Ramos (cell line): ENCODE measurements around the gene SLC29A4.
"Not testable (repeated sequence)": the region's sequence is repeated elsewhere in the genome, so short reads cannot be mapped to it uniquely, and the experiment has no call there.

Source experiments
- in situ Hi-C: fragments of 300-500 bp; cut with MboI; formaldehyde crosslinking; loops from one replicate; pipeline ENCODE4 v1.14.3; 2022; ENCODE audit warnings: low sequenced_read_pairs; ENCODE audit not compliant: unreplicated experiment

SLC29A4 gene

DNA sequence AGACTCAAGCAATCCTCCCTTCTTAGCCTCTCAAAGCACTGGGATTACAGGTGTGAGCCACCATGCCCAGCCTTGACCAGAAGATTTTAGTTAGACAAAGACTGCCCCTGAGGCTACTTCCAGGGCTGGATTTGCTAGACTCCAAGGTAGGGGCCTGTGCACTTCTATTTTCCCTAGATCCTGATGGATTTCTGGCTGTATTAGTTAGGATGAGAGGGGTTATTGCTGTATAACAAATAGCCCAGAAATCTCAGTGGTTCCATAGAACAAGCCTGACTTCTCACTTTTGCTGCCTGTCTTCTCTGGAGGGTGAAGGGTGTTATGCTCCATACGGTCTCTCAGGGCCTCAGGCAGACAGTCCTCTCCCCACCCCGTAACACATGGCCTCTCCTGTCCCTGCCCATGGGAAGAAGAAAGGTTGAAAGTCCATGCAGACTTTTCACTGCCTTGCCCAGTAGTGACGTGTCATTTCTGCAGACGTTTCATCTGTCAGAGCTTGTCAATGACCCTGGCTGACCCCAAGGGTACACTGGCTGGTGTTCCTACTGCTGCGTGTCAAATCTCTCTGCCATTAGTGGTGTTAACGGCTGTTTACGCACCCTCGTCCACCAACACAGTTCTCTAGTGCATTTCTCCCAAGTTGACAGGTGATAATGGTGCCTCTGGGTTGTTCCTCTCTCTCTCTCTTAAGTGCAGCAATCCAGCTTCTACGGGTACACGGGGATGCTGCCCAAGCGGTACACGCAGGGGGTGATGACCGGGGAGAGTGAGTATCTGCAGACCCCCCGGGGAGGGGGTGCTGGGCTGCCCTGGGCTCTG is 11.6 kb downstream of the SLC29A4 start:
- in situ Hi-C loops: no loop called here

DNA sequence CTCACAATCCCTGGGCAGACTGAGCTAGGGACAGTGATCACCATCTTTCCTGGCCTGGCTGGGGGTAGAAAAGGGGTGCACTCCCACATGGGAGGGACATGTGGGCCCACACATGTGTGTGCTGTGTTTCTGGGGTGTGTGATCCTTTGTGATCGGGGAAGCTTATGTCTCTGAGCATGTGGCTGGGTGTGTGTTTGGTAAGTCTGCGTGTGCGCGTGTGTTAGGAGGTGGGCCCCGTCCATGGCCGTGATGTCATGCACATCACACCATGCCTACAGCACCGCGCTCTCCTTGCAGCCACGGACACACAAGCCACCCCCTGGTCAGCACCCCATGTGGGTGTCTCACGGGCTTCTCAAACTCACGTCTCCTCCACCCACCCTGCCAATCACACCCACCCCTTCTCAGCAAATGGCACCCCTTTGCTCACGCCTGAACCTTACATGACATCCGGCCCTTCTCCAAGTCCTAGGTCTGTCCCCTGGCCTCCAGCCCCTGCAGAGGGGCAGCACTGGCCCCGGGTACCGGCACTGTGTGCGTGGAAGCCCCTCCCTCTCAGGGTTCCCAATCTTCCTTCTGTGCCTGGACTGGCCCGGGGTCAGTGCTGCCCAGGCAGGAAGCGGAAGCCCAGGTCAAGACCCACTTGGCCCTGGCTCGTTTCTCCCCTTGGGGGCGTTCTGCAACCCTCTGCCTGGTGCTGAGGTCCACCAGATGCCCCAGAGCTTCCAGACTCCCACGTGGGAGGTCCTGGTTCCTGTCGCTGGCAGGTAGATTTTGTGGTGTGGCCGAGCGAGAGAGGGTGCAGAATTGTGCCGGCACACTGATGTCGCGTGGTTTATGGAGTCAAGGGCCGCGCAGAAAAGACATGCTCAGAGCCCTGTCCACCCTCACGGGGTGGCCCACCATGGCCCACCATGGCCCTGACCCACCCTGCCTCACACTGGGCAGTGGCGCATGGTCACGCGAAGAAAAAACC is 12.6 kb downstream of the SLC29A4 start:
- in situ Hi-C loops: no loop called here

DNA sequence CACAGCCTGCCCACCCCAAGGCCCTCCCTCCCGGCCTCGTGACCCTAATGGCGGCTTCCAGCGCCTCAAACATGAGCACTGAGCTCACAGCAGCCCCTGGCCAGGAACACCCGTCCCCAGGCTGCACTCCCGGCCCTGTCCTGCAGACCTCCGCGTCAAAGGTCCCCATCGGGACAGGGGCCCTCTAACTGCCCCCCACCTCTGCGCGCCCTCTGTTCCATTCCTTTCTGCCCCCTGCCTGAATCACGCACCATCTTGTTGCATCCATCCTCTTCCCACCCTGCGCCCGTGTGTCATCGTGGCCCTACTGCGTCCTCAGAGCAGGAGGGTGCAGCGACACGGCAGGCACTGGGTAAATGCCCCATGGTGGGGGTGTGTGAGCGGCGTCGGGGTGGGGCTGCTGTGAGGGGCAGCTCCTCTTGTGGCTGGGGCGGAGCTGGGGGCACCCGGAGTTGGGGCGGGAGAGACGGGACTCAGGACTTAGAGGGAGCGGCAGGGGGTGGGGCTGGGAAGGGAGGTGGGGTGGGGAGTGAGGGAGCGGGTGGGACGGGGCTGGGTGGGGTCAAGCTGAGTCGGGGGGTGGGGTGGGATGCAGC is 13.4 kb downstream of the SLC29A4 start:
- in situ Hi-C loops: no loop called here

DNA sequence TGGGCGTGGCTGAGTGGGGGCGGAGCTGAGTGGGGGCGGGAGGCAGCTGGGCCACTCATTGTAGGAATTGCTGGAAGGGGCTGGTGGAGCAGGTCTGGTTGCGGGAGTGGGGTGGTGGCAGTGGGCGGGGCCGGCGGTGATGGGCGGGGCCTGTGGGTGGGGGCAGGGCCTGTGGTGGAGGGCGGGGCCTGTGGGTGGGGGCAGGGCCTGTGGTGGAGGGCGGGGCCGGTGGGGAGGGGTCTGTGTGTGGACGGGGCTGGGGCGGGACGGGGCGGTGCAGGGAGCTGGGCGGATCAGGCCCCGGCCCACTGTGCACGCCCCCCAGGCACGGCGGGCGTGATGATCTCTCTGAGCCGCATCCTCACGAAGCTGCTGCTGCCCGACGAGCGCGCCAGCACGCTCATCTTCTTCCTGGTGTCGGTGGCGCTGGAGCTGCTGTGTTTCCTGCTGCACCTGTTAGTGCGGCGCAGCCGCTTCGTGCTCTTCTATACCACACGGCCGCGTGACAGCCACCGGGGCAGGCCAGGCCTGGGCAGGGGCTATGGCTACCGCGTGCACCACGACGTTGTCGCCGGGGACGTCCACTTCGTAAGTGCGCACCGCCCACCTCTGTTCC is 14.0 kb downstream of the SLC29A4 start:
- in situ Hi-C loops: no loop called here

DNA sequence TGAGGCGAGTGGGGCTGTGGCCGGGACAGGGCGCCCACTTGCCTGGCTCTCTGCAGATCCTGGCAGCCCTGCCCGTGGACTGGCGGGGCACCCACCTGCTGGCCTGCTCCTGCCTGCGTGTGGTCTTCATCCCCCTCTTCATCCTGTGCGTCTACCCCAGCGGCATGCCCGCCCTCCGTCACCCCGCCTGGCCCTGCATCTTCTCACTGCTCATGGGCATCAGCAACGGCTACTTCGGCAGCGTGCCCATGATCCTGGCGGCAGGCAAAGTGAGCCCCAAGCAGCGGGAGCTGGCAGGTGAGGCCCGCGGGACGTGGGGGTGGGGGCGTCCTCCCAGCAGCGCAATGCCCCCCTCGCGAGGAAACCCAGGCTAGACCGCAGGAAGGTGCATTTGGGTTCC is 17.6 kb downstream of the SLC29A4 start:
- in situ Hi-C loops: no loop called here

DNA sequence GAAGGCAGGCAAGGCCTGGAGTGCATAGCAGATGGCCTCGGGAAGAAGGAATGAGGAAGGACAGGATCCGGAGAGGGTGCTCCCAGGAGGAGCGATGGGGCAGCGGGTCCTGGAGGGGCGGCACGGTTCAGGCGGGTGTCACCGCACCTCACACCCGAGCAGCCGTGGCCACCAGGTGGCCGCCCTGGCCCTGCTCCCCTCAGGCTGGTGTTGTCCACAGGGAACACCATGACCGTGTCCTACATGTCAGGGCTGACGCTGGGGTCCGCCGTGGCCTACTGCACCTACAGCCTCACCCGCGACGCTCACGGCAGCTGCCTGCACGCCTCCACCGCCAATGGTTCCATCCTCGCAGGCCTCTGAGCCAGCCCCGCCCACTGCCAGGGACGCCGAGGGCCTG is 19.8 kb downstream of the SLC29A4 start:
- in situ Hi-C loops: no loop called here

DNA sequence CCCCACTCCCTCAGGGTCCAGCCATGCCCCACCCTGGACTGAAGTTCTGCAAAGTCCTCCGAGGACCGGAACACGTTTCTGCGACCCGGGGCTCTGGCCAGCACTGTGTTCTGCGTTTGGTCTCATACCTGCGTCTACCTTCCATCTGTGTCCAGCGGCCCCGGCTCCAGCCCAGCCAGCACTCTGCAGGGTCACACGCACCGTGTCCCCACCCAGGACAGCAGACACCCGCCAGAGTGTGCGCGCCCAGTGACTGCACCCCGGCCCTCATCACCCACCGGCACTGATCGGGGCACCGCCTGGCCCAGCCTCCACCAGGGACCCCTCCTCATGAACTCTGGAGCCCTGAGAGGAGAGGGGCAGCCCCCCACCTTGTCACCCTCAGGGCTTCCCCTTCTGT is 20.3 kb downstream of the SLC29A4 start:
- in situ Hi-C loops: no loop called here

DNA sequence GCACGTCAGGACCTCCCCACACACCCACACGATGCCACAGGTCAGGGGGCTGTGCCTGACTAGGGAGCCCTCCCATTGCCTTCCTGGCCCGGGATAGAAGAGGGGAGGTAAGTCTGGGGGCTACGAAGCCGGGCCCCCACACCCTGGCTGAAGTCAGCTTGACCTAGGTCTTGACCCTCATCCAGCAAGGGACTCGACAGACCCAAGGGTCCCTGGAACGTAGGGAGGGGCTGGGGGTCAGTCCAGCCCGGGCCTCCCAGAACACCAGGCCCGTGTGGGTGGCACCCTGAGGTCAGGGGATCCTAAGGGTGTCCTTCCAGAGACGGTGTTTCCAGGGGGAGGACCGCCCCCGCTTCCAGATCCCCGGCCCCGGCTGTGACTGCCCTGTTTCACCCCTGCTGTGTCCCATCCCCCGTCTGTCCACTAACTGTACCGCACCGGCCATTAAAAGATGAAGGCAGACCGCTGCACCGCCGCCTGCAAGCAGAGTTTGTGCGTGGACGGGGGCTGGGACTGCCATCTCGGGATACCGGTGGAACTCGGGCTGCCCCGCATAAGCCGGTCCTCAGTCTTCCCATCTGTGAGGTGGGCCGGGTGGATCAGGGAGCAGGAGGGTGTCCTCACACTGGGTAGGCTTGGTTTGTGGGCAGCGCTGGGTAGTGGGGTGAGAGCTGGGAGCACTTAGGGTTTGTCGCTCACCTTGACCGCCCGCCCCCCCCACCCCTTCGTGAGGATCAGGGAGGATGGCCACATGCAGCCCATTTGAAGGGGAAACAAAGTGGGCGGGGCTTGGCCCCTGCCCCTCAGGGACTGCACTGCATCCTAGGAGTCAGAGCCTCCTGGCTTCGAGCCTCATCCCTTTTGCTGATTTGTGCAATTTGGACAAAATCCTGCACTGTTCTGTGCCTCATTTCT is 21.1 kb downstream of the SLC29A4 start:
- in situ Hi-C loops: no loop called here

DNA sequence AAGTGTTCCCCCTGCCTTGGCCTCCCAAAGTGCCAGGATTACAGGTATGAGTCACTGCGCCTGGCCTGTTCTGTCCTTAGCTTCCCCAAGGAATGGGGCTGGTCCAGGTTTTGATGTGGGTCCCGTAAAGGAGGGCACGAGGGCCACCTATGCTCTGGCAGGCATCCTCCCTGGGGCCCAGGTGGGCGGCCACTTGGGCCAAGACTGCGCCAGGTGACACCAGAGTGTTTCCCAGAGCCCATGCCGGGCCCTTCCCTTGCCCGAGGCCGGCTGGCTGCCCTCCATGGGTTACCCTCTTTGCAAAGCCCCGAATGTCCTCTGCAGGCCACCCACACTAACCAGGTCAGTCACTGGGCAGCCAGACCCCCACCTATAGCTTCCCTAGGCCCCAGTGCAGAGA is 22.3 kb downstream of the SLC29A4 start:
- in situ Hi-C loops: not testable (repeated sequence)

DNA sequence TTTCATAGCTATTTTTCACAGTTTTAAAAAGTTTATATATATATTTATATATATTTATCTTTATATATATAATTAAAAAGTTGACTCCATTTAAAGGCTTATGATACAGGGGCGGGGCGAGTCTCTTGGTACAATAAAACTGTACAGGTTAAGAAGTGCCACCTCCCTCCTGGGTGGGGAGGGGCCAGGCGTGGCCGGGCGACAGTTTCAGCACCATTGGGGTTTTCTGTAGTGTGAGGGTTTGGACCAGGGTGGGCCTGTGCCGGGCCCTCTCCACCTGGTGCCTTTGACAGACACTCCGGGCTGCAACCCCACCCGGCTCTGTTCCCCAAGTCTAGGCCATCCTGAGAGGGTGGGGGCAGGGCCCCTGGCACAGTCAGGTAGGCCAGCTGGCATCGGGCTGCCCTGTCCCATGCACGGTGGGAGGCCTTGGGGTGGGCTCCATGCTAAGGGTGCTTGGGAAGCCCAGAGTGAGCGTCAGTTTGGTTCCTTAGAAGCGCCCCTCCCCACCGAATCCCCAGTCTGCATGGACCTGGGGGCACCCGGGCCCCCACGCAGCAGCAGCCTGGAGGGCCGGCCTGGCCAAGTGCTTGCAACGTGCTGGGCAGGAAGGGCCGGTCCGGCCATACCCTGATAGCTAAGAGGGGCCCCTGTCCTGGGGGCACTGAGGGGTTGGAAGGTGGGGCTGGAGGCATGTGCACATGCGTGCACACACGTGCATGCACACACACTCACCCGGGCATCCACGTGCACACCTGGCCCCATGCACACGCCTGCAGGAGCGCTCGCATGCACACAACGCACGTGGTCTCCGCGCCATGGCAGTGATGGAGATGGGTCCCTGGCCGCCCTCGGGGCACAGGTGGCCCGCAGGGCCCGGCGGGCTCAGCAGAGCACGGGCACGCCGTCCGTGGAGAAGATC is 24.7 kb downstream of the SLC29A4 start:
- in situ Hi-C loops: not testable (repeated sequence)

DNA sequence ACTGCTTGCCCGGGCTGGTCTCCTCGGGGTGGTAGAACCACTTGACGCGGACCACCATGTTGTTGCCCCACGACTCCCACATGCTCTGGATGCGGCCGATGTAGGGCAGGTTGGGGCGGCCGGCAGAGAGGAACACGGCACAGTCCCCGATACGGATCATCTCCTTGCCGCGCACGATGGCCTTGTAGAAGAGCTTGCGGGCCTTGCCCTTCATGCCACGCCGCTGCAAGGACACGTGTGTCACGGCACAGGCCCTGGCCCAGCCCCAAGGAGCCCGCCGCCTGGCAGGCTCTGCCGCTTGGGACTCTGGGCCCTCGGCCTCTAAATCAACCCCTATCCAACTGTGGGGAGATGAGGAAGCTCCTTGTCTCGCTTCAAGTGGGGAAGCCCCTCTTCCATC is 26.4 kb downstream of the SLC29A4 start:
- in situ Hi-C loops: no loop called here

DNA sequence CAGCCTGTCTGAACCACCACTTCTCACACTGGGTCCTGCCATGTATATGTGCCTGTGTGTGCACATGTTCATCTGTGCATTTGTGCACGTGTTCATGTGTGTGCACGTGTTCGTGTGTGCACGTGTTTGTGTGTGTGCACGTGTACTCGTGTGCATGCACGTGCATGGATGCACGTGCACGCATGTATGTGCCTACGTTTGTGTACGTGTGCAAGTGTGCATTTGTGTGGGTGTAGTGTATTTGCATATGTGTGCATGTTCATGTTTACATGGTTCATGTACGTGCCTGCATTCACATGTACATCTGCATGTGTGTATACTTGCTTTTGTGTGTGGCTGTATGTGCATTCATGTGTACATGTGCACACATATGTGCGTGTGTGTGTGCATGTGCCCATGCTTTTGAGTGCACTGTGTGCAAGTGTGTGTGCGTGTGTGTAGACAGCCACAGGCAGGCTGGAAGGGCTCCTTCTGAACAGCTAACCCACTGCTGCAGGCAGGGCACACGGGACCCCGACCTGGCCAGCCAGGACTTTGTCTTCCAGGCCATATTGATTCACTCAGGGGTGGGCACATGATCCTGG is 28.2 kb downstream of the SLC29A4 start:
- in situ Hi-C loops: no loop called here

DNA sequence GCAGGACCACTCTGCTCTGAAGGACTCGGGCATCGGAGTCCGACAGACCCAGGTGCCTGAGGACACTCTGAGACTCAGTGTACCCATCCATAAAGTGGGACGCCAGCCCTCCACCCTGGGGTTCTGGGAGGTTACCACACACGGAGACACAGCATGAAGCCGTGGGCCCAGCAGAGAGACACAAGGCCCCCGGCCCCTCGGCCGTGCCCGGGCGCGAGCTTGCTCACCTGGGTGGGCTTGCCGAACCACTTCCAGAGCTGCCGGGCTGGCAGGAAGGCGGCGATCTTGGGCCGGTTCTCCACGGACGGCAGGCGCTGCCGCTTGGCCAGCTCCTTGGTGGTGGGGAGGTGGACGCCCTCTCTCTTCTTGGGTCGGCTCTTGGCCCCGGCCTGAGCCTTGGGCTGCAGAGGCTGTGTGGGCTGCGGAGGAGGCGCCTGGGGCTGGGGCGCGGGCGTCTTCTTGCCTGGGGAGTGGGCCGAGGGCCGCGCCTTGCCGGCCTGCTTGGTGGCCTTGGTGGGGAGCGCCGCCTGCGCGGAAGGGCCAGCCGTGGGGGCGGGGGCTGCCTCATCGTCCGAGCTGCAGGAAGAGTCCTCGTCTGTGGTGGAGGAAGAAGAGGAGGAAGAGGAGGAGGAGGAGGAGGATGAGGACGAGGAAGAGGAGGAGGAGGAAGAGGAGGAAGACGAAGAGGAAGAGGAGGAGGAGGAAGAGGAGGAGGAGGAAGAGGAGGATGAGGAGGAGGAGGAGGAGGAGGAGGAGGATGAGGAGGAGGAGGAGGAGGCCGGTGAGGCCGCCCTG is 29.7 kb downstream of the SLC29A4 start:
- in situ Hi-C loops: not testable (repeated sequence)

DNA sequence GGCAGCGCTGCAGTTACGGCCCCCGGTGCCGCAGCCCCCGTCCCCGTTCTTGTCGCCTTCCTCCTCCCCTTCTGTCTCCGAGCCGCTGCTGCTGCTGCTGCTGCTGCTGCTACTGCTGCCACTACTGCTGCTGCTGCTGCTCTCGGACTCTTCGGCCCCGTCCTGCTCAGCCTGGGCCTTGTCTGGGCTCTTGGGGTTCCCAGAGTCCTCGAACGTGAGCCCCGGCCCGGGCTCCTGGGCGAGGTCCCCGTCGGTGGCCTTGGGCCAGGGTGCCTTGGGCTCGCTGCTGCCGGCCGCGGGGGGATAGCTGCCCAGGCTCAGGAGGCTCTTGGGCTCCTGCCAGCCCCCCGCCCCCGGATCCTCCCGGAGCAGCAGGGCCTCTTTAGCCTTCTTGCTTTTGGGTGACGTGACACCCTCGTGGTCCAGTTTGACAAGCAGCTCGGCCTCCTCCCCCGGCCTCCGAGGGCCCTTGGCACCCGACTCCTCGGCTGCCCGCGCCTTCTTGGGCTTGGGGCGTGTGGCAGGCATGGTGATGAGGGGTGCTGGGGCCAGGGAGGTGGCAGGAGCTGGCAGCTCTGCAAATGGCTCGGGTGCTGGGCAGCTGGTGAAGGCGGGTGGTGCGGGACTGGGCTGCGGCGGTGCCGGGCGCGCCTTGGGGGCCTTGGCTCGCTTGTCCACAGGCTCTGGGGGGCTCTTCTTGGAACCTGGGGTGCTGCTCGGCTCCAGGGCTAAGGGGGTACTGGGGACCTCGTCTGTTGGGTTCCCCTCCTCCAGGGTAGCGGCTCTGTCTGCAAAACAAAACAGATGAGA is 30.5 kb downstream of the SLC29A4 start:
- in situ Hi-C loops: not testable (repeated sequence)

DNA sequence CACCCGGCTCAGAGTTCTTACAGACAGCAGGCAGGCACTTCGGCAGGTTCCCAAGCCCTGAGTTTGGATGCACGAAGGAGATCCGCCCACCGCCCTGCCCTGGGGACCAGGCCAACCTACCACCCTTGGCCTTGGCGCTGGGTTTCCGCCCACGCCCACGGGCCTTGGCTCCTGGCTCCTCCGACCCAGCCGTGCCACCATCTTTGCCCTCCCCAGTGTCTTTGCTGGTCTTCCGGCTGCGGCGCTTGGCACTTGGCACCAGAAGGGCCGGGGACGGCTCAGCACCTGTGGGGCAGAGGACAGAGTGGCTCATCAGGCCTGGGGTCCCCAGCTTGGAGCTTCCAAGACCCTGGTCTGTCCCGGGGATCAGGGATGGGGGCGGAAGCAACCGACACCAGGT is 32.1 kb downstream of the SLC29A4 start:
- in situ Hi-C loops: no loop called here

DNA sequence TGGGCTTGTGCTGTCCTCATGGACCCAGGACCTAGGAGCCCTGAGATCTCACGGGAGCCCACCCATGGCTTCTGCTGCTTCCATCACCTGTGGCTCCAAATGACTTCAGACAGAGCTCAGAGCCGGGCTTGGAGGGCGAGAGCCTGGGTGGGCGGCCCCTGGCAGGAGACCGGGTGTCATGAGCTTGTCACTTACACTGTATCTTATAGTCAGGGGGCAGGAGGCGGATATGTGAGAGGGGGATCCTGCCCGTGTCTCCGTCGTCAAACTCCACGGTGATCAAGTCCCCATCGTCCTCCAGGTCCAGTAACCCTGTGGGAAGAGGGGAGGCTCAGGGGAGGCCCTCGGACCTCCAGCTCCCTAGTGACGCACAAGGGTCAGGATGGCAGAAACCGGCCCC is 33.0 kb downstream of the SLC29A4 start:
- in situ Hi-C loops: no loop called here
